ENCODE data around the gene UBE2E3. TPM values are rescaled to one million over a fixed set of nuclear protein-coding genes. Genes with fewer than 3 reads are reported as not detected.

Gene UBE2E3
- total and polyA plus RNA-seq, 10 donors: 29.9 to 66.5 (median 48.4) TPM

- TF ChIP-seq POLR2AphosphoS5 (IDR thresholded peaks at IDR 0.05): no peak
- TF ChIP-seq CTCF (IDR thresholded peaks at IDR 0.05 in 8 of 11, conservative IDR thresholded peaks at IDR 0.05 in 3 of 11): peak; percentile 22 to 73 (median 60)
- no peak for TF ChIP-seq POLR2A (IDR thresholded peaks at IDR 0.05)
- Histone ChIP-seq H3K4me3 (no peak overlapping the region), H3K36me3 (peaks cover 0 to 23% (median 0%) of the 10 kb centered on the region in 6 donors), H3K4me1 (no peaks in the 10 kb centered on the region), H3K9me3 (no peaks in the 10 kb centered on the region), H3K27ac (no peak overlapping the region), H3K27me3 (replicated peaks in 1 of 7) (no peaks in the 10 kb centered on the region)
- intact Hi-C loops (cut with DNase I; ENCODE audit: low total_unique reads): no loop called here
- DNase-seq: no peak
- 60 to 77% (median 66%) methylated on average over 7 of the region's 7 CpGs for WGBS, 5 donors
These were observed 78.2 kb downstream of the UBE2E3 start for GRCh38 chr2:181058378-181059269.

GRCh38 chr2:181063696-181064095 lies 83.3 kb downstream of the UBE2E3 start:
- Histone ChIP-seq H3K4me1 (no peaks in the 10 kb centered on the region), H3K36me3 (peaks cover 0 to 29% (median 0%) of the 10 kb centered on the region in 6 donors), H3K27me3 (replicated peaks in 1 of 7) (no peaks in the 10 kb centered on the region), H3K9me3 (no peaks in the 10 kb centered on the region), H3K4me3 (no peak overlapping the region), H3K27ac (no peak overlapping the region)
- intact Hi-C loops (cut with DNase I; ENCODE audit: low total_unique reads): loop anchor here (5.0 kb wide), 1 partner anchor 936 kb away; no protein-coding TSS in a partner anchor
- WGBS, 5 donors: 0 to 100% (median 53%) methylated on average over 1 of the region's 1 CpG
- TF ChIP-seq POLR2AphosphoS5 (IDR thresholded peaks at IDR 0.05): no peak
- no peak for TF ChIP-seq CTCF (IDR thresholded peaks at IDR 0.05 in 8 of 11, conservative IDR thresholded peaks at IDR 0.05 in 3 of 11)
- TF ChIP-seq POLR2A (IDR thresholded peaks at IDR 0.05): no peak
- DNase-seq: no peak

GRCh38 chr2:181065458-181065857 lies 85.1 kb downstream of the UBE2E3 start:
- DNase-seq: no peak
- H3K27me3 ChIP-seq (replicated peaks in 1 of 7): no peaks in the 10 kb centered on the region
- no peaks in the 10 kb centered on the region for H3K9me3 ChIP-seq
- H3K36me3 ChIP-seq: peaks cover 0 to 29% (median 0%) of the 10 kb centered on the region in 6 donors
- intact Hi-C loops (cut with DNase I; ENCODE audit: low total_unique reads): no loop called here
- peaks cover 0 to 6% (median 0%) of the 10 kb centered on the region in 6 donors for H3K4me1 ChIP-seq
- TF ChIP-seq CTCF (IDR thresholded peaks at IDR 0.05 in 8 of 11, conservative IDR thresholded peaks at IDR 0.05 in 3 of 11): no peak
- no peak overlapping the region for H3K27ac ChIP-seq
- H3K4me3 ChIP-seq: no peak overlapping the region

GRCh38 chr2:181066333-181066732 lies 85.9 kb downstream of the UBE2E3 start:
- Histone ChIP-seq H3K4me1 (peaks cover 0 to 6% (median 0%) of the 10 kb centered on the region in 6 donors), H3K27me3 (replicated peaks in 1 of 7) (no peaks in the 10 kb centered on the region), H3K36me3 (peaks cover 0 to 29% (median 0%) of the 10 kb centered on the region in 6 donors), H3K27ac (no peak overlapping the region), H3K9me3 (no peaks in the 10 kb centered on the region), H3K4me3 (no peak overlapping the region)
- TF ChIP-seq POLR2AphosphoS5 (IDR thresholded peaks at IDR 0.05) (no peak), CTCF (IDR thresholded peaks at IDR 0.05 in 8 of 11, conservative IDR thresholded peaks at IDR 0.05 in 3 of 11) (no peak), POLR2A (IDR thresholded peaks at IDR 0.05) (no peak)
- 75 to 92% (median 89%) methylated on average over 1 of the region's 1 CpG for WGBS, 5 donors
- intact Hi-C loops (cut with DNase I; ENCODE audit: low total_unique reads): no loop called here
- DNase-seq: no peak

Measured in spleen (tissue), 11 donors.